COLO668 (cell line): Measurements from ENCODE around the gene LRRN4.
A peak's percentile ranks its signal among the peaks of the same experiment; 100 is the strongest.
"Not testable (repeated sequence)": the region's sequence is repeated elsewhere in the genome, so short reads cannot be mapped to it uniquely, and the experiment has no call there.

Source experiments
- DNase-seq: peaks from one replicate; lab custom pipeline; 2025; ENCODE audit not compliant: unreplicated experiment; lab: John Stamatoyannopoulos, UW

Gene LRRN4

DNA sequence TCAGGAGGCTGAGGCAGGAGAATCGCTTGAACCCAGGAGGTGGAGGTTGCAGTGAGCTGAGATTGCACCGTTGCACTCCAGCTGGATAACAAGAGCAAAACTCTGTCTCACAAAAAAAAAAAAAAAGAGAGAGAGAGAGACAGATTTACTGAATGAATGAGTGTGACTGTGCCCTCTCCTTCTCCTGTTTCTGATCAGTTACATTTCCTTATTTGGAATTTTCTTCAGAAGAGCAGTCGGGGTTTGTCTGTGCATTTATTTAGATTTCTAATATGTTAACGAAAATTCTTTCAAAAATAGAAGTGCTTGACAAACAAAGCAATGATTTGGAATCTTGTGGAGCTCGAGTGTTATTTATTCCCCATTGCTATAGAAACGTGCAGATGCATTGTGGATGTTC, 6.4 kb upstream of the LRRN4 start:
- DNase-seq: no peak

DNA sequence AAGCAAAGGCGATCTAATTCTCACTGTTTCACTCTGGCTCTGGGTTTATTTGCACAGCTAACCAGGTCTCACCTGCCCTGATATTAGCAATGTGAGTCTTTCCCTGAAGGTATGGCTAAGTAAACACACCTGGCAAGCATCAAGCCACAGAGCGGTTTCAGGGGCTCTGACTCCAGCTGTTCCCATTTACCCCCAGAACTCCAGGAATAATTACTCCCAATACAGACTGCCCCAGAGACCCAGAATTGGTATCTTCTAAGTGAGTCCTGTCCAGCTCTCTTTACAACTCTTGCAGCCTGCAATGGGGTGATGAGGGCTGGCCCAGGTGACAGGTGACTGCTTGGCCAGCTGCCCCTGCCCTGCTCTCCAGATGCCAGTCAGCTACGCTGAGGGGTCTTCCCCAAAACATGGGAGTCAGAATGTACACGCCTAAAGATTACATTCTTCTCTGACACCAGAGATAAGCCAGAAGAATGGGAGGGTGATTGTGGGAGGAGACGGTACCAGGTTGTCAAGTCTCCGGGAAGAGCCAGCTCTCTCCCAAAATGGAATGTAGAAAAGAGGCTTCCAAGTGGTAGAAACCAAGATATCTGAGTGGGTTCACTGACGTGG, 4.9 kb upstream of the LRRN4 start:
- peak; percentile 73 for DNase-seq

DNA sequence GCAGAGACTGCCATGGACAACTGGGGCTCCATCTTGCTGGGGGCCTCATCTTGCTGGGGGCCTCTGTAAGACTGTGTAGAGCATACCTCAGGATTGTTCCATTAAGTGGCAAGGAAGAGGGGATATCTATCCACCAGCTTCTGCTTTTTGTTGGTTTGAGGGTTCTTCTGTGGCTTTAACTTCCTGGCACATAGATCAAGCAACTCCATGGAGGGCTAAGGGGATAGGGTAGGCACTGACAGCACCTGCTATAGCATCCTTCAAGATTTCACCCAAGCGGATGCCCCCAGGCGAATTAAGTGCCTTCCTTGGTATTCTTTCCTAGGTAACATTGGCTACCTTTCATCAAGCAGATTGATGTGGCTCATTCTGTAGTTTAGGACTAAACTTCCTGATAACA, 3.8 kb upstream of the LRRN4 start:
- DNase-seq: no peak

DNA sequence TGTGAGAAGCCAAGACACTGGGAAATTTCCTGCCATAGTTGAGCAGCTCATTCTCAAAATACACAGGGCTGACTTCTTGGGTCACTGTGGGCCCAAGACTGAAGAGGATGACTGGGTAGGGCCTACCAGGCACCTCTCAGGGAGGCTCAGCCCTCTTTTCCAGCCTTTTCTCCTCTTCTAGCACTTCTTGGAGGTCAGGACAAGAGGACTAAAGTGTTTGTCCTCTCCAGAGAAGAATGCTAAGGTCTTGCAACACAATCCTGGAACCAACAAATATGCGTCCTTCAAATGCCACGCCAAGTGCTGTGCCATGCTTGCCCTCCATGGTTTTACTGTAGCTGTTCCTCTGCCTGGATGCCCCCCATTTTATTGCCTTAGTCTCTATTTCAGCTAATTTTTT, 3.3 kb upstream of the LRRN4 start:
- no peak for DNase-seq

DNA sequence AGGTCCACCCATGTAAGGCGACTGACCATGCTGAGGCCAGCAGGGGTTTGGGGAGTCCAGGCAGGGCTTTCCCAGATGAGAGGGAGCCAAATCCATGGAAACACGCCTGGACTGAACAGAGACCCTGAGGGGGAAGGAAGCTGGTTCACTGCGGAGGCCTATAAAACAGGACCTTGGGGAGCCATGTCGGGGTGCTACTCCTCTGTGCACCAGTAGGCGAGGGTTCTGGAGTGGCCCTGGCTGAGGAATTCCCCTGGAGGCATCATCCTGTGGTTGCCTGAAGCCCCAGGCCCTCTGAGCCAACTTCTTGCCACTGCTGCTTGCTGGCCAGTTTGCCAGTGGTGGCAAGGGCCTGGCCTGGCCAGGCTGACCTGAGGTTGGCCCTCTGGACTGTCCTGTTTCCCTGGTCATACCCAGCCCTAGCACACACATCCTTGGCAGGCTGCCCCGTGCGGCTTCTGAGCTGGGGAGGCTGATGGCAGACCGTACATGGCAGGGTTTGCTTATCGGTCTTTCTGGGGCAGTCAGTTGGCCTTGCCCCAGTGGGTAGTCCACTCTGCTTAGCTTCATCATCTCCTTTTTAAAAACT, 2.2 kb upstream of the LRRN4 start:
- DNase-seq: no peak

DNA sequence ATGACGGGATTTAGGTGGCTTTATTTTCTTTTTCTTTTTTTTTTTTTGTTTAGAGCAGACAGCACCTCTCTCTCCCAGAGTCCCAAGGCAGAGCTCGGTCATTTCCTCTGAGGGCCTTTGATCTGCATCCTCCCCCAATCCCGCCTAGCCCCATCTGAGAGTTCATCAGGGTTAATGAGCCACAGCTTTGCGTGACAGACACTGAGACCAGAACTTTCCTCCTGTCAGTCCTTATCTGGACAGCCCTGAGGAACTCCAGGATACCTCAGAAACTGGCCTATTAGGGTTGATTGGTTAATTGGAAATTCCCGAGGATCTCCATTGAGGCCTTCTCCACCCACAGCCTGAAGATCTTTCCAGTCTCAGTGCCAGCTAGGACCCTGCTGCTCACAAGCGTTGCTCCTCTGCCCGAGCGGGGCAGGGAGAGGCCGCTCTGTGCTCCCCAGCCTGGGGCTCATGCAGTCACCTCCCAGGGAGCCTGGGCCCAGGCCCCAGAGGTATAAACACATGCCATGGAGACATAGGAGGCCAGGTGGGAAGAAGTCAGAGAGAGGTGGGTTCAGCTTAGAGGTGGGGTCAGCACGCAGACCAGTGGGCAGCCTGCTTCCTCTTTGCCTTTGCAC, 1.4 kb upstream of the LRRN4 start:
- no peak for DNase-seq

DNA sequence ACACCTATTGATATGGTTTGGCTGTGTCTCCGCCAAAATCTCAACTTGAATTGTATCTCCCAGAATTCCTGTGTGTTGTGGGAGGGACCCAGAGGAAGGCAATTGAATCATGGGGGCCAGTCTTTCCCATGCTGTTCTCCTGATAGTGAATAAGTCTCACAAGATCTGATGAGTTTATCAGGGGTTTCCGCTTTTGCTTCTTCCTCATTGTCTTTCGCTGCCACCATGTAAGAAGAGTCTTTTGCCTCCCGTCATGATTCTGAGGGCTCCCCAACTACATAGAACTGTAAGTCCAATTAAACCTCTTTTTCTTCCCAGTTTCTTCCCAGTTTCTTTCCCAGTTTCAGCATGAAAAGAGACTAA, 810 bp upstream of the LRRN4 start:
- DNase-seq: not testable (repeated sequence)

DNA sequence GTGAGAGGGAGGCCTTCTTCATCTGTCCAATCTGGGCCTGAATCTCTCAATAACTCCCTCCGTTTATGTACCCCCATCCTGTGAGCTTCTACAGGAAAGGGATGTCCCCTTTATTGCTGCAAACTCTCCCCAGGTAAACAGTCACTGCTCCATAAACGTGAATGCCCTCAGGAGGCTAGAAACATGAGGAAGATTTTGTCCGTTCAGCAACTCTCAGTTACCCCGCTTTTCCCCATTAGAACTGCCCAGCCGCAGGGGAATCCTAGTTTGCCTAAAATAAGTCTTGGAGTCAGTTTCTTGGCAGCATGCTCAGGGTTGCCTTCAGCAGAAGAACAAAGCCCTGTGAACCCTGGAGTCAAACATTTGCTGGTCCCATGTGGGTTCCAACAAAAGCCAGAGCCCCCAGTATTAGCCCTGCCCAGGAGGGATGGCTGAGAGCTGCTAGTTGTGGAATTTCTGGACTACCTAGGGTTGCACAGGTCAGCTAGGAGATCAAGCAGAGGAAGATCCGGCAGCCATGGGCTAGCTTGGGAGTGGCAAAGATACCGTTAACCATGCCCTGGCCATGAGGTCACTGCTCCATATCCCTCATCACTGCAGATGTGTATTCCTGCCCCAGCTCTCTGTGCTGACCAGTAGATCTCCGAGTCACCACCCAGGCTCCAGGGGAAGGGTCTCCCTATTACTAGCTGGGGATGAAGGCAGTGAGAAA, 640 bp downstream of the LRRN4 start:
- DNase-seq: no peak

DNA sequence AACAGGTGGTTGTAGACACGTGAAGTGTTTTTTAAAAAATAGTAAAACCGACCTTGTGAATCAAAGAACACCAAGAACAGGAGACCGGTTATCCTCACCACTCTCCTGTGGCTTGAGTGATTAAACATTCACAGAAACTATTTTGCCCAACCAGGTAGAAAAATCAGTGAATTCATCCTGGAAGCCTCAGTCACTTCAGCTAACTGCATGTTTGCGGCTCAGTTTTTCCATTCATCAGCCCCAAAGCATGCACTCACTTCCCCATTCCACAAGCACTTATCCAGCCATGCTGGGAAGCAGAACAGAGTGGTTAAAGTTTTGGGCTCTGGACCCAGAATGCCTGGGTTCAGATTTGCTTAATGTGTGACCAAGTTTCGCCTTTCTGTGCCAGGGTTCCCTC, 2.4 kb downstream of the LRRN4 start:
- DNase-seq: no peak

DNA sequence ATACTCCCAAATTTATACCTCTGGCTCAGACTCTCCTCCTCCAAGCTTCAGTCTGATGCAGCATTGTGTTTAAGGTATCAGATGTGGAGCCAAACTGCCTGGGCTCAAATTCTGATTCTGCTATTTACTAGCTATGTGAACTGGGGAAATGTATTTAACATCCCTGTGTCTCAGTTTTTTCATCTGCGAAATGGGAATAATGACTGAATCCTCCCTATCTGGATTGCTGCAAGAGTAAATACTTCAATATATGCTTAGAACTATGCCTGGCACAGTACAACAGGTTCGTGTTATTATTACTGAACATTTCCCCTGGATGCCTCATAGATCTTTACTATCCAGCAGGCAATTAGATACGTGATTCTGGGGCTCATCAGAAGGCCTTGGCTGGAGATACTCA, 5.5 kb downstream of the LRRN4 start:
- DNase-seq: no peak

DNA sequence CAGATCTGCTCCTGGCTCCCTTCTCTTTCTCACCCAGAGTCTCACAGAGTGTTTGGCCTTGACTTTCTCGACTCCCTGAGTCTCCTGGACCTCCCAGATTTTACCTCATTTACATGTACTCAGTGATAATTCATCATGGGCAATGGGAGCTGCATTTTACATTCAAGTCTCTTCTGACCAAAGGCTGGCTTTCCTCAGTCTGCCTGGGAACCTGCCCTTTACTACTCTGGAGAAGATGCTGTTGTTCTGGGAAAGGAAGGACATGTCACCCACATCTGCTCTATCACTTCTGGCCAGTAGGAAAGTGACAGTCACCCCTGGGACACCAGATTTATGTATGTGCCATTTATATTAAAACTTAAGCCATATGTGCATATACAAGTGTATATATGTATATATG, 7.4 kb downstream of the LRRN4 start:
- DNase-seq: no peak

DNA sequence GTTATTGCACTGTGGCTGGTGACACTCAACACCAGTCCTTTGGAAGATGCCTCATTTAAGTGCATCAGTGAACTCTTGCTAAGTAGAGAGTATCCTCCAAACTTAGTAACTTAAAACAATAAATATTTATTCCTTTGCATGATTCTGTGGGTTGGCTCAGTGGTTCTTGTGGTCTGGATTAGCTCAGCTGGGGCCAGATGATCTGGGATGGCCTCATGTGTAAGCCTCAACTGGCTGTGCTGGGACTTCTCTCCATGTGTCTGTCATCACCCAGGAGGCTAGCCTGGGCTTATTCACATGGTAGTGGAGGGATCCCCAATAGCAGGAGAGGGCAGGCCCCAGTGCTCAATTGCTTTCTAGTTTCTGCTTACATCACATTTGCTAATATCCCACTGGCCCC, 8.3 kb downstream of the LRRN4 start:
- DNase-seq: no peak

DNA sequence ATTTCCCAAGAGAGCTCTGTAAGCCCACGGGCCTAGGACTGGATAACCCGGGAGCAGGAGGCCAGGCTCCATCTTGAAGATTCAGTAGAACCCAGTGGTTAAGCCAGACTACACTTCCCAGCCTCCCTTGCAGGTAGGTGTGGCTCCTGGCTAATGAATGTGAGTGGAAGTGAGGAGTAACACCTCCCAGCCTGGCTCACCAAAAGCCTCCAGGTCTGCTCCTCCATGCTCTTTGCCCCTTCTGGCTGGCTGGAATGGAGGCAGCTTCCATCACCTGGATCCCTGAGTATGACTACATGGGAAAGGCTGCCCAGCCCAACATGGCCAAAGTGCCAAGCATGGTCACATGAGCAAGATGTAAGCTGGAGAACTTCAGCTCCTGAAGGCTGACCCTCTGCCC, 9.7 kb downstream of the LRRN4 start:
- DNase-seq: no peak

DNA sequence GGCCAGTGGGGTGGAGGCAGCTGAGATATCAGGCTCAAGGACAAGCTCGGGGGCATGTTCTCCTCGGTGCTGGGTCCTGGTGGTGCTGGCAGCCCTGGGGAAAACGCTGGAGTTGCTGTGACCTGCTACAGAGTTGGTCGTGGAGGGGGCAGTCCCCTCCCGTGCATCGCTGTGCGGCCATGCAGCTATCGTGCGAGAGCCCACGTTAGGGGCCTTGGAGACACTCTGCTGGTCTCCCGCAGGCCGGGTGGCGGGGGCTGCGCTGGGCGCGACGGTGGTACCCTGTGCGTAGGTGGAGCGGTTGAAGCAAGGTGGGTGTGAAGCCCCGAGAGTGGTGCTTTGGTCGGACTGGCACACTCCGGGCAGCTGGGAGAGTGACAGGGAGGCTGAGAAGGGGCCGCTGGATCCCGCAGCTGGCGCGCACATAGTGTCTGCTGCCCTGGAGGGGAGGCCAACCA, 12.0 kb downstream of the LRRN4 start:
- no peak for DNase-seq

DNA sequence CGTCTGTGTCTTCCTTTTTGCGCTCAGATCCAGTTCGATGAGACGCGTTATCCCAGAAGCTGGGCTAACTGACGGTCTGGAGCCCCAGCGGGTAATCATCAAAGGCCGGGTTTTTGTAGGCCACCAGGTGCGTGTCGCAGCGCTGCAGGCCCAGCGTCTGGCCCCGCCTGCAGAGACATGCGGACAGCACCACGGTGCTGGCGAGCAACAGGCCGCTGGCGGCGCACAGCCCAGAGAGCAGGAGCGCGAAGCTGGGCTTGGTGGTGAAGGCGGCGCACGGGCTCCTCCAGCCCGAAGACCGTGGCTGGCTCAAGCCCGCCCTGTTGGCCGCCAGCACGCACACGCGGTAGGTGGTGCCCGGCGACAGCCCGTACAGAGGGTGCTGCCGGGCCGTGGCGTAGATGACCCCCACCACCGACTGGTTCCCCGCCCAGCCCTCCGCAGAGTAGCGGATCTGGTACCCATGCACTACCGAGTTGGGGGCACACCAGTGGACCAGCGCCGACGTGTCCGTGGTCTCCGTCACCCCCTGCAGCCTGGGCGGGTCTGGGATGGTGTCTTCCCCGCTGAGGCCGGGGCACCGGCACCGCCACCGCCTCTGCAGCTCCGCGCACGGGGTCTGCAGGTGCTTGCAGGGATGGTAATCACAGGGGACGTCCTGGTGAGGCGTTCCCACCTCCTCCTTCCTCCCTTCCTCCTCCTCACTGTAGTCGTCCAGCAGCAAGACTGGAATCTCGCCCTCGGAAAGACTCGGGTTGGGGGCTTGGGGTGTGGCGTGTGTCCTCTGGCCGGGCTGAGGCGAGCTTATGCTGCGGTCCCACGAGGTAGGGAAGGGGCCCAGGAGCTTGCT, 12.7 kb downstream of the LRRN4 start:
- no peak for DNase-seq

DNA sequence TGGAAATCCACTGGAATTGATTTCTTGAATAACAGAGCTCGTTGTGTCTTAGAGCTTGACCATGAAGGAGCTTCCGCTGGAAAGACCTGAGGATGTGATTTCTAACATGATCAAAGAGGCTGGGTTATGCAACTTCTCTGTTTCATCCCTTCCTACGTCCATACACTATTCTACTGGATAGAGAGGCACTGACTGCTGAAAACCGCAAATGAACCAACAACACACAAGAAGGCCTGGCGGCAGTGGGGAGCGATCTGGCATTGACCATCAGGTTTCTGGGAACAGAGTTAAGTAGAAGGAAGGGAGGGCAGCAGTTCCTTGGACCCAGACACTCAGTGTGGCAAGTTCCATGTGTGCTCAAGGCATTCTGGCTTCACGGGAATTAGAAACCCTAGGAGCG, 13.3 kb downstream of the LRRN4 start:
- no peak for DNase-seq

DNA sequence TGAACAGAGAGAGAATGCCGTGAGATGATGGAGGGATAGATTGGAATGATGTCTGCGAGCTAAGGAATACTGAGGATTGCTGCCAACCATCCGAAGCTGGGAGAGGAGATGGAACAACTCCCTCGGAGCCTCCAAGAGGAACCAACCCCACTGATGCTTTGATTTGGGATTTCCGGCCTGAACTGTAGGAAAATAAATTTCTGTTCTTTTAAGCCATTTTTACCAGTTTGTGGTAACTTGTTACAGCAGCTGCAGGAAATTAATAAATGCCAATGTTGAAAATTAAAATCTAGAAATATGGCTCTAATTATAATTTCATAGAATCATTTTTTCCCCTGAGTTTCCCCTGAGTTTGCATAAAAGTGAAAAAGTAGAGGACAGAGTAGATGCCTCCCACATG, 14.1 kb downstream of the LRRN4 start:
- no peak for DNase-seq

DNA sequence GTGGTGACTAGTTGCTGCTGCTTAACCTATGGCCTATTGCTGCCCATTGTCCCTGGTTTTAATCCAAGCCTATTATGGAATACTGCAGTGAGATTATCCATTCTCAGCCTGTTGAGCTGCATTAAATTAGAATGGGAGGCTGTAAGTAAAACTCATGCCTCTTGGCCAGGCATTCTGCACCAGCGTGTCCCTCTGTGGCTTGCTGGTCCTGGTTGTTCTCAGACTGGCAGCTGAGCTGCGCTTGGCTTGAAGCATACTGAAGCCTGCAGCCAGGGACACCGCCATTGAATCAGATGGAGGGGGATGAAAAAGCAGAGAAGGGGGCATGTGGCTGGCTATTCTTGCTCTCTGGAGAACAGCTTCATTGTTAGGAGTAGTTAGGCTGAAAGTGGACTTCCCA, 15.6 kb downstream of the LRRN4 start:
- DNase-seq: no peak

DNA sequence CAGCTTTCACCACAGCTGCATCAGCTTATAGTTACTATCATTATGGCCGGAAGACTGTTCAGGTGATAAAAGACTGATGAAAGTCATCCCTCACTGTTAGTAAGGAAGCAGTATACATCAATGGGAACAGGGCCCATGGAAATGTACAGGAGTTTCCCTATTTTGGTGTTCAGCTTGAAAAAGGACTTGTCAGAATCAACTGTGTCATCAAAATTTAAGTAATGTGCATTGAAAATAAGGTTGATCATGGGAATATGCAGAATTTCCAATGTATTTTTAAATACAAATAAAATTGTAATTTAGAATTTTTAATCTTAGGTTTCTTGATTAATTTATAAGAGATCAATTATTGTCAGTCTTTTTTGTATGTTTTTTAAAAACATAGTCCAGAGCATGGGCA, 16.8 kb downstream of the LRRN4 start:
- DNase-seq: no peak

DNA sequence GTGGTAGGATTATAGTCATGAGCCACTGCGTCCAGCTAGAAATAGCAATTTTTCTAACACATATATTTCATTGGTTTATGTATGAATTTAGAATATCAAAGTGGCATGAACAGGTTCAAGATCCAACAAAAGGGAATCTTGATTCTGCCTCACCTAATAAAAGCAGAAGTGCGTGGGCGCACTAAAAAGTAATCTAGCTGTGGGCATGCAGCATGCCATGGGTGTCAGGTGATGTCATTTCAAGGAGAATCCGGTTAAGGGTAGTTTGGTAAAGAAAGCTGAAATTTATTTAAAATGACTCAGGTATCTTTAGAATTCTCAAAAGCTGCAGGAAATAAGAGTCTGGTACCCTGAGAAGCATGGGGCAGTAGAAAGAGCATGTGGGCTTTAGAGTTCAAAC, 17.6 kb downstream of the LRRN4 start:
- DNase-seq: no peak
